HG02759 (cell line): ENCODE results near the gene FAM193B.
"Not testable (repeated sequence)": the region's sequence is repeated elsewhere in the genome, so short reads cannot be mapped to it uniquely, and the experiment has no call there.

ENCODE experiments used
- ATAC-seq: cut with Tn5 transposase; IDR thresholded peaks from one replicate; pipeline ENCODE4 v1.9.1; 2021; ENCODE audit warnings: mild to moderate bottlenecking, moderate library complexity; ENCODE audit not compliant: unreplicated experiment

Gene FAM193B

GRCh38 chr5:177538876-177539275 lies 15.5 kb downstream of the FAM193B start:
- no peak for ATAC-seq

GRCh38 chr5:177537389-177538361 lies 16.7 kb downstream of the FAM193B start:
- no peak for ATAC-seq

GRCh38 chr5:177536386-177536785 lies 18.0 kb downstream of the FAM193B start:
- no peak for ATAC-seq

- ATAC-seq, result no peak
Observed at GRCh38 chr5:177535125-177535524, 19.2 kb downstream of the FAM193B start.

GRCh38 chr5:177534433-177534832 lies 19.9 kb downstream of the FAM193B start:
- not testable (repeated sequence) for ATAC-seq

GRCh38 chr5:177531209-177531940 lies 23.0 kb downstream of the FAM193B start:
- ATAC-seq, result no peak

GRCh38 chr5:177530638-177531037 lies 23.7 kb downstream of the FAM193B start:
- no peak for ATAC-seq

- no peak for ATAC-seq
Observed at GRCh38 chr5:177529247-177530203, 24.8 kb downstream of the FAM193B start.

- no peak for ATAC-seq
Observed at GRCh38 chr5:177528631-177529030, 25.7 kb downstream of the FAM193B start.

GRCh38 chr5:177527595-177527994 lies 26.8 kb downstream of the FAM193B start:
- no peak for ATAC-seq

- ATAC-seq, result no peak
Observed at GRCh38 chr5:177526791-177527190, 27.6 kb downstream of the FAM193B start.

GRCh38 chr5:177526191-177526590 lies 28.2 kb downstream of the FAM193B start:
- no peak for ATAC-seq

- ATAC-seq, result no peak
Observed at GRCh38 chr5:177524941-177525655, 29.3 kb downstream of the FAM193B start.

- ATAC-seq, result no peak
Observed at GRCh38 chr5:177524539-177524900, 29.8 kb downstream of the FAM193B start.

GRCh38 chr5:177523711-177524538 lies 30.4 kb downstream of the FAM193B start:
- ATAC-seq, result no peak

- no peak for ATAC-seq
Observed at GRCh38 chr5:177520916-177521513, 33.3 kb downstream of the FAM193B start.

GRCh38 chr5:177520271-177520670 lies 34.1 kb downstream of the FAM193B start:
- ATAC-seq, result no peak

- ATAC-seq, result no peak
Observed at GRCh38 chr5:177519463-177520235, 34.7 kb downstream of the FAM193B start.
